HepG2 (cell line): Measurements from ENCODE around the gene TSPAN2.

Experiments used
- ASH2L ChIP-seq: fragments of 300-600, 200-600 bp; sonication (generic); IDR thresholded peaks from 2 replicates; pipeline ENCODE4 v1.7.0; 2017; ENCODE audit warnings: low read depth, mild to moderate bottlenecking, moderate library complexity, mixed read lengths, low read length; ENCODE audit not compliant: insufficient read length
- BCLAF1 ChIP-seq: fragments of 450-650 bp; IDR thresholded peaks from 2 replicates; pipeline ENCODE4 v1.6.1; 2017; ENCODE audit warnings: mild to moderate bottlenecking
- CHD2 ChIP-seq: IDR thresholded peaks from 2 replicates; pipeline ENCODE4 v1.6.1; 2011; ENCODE audit warnings: low read depth, low read length, improper control_type of control experiment
- GABPA ChIP-seq, 2 experiments: IDR thresholded peaks; 2 replicates each; pipeline ENCODE4 v1.6.1; 2011 to 2016; ENCODE audit warnings: low read depth in 2 of 2, low read length in 1 of 2, missing biosample characterization in 1 of 2, missing genetic modification characterization in 1 of 2
- HDAC2 ChIP-seq: sonication (generic); formaldehyde crosslinking; IDR thresholded peaks from 2 replicates; pipeline ENCODE4 v1.4.0; 2020; ENCODE audit warnings: missing genetic modification reagents
- HNF4A ChIP-seq: sonication (generic); formaldehyde crosslinking; IDR thresholded peaks from 2 replicates; pipeline ENCODE4 v1.4.0; 2020; ENCODE audit warnings: missing genetic modification reagents
- NR2C2 ChIP-seq: sonication (generic); formaldehyde crosslinking; IDR thresholded peaks from 2 replicates; pipeline ENCODE4 v1.4.0; 2020; ENCODE audit warnings: missing genetic modification reagents, mild to moderate bottlenecking, moderate library complexity, borderline replicate concordance
- POLR2A ChIP-seq, 2 experiments: IDR thresholded peaks; 2 replicates each; pipeline ENCODE4 v1.6.1; 2011; ENCODE audit warnings: low read depth in 2 of 2, low read length in 2 of 2, mild to moderate bottlenecking in 1 of 2, moderate library complexity in 1 of 2; ENCODE audit not compliant: insufficient read depth in 1 of 2
- REST ChIP-seq, 2 experiments: IDR thresholded peaks; 2 replicates each; pipeline ENCODE4 v1.6.1; 2011 to 2012; ENCODE audit warnings: low read length in 2 of 2, borderline replicate concordance in 1 of 2, low read depth in 1 of 2, mild to moderate bottlenecking in 1 of 2, moderate library complexity in 1 of 2

- no peak for TF ChIP-seq HDAC2 (CRISPR knock-in tag)
- no peak for TF ChIP-seq HNF4A (CRISPR knock-in tag)
- TF ChIP-seq ASH2L = no peak
- TF ChIP-seq CHD2 = no peak
- TF ChIP-seq GABPA (IDR thresholded peaks at IDR 0.05; ENCODE audit: low read depth, low read length) = no peak
- no peak for TF ChIP-seq GABPA (CRISPR knock-in tag; IDR thresholded peaks at IDR 0.05; ENCODE audit: low read depth)
- TF ChIP-seq BCLAF1 = no peak
- TF ChIP-seq REST (IDR thresholded peaks at IDR 0.05; ENCODE audit: borderline replicate concordance in 1 of 2, low read depth in 1 of 2, low read length in 2 of 2) = no peak
- TF ChIP-seq POLR2A (IDR thresholded peaks at IDR 0.05; ENCODE audit: insufficient read depth in 1 of 2, low read depth in 2 of 2, low read length in 2 of 2) = no peak
- no peak for TF ChIP-seq NR2C2
Observed at GRCh38 chr1:115118086-115118485, 28.8 kb upstream of the TSPAN2 start.
